HepG2 (cell line): ENCODE results near the gene UGT1A8. TPM values are rescaled to one million over a fixed set of nuclear protein-coding genes. Genes with fewer than 3 reads are reported as not detected.

Experiments used
- DPF2 ChIP-seq: sonication (generic); formaldehyde crosslinking; IDR thresholded peaks from 2 replicates; pipeline ENCODE4 v1.4.0; 2020; ENCODE audit warnings: mild to moderate bottlenecking, low read depth, missing genetic modification reagents, borderline replicate concordance
- FOXK1 ChIP-seq: sonication (generic); formaldehyde crosslinking; IDR thresholded peaks from 2 replicates; pipeline ENCODE4 v1.4.0; 2020; ENCODE audit warnings: low read depth, missing genetic modification reagents, borderline replicate concordance
- NFE2L1 ChIP-seq: sonication (generic); formaldehyde crosslinking; IDR thresholded peaks from 2 replicates; pipeline ENCODE4 v1.4.0; 2020; ENCODE audit warnings: missing genetic modification reagents, mild to moderate bottlenecking, borderline replicate concordance
- NR2F6 ChIP-seq, 2 experiments: IDR thresholded peaks; 2 replicates each; pipeline ENCODE4 v1.6.1; 2016; ENCODE audit warnings: antibody characterized with exemption in 1 of 2, mild to moderate bottlenecking in 1 of 2
- ZNF225 ChIP-seq: sonication (generic); formaldehyde crosslinking; IDR thresholded peaks from 2 replicates; pipeline ENCODE4 v1.4.0; 2020; ENCODE audit warnings: mild to moderate bottlenecking, missing genetic modification reagents
- ZNF234 ChIP-seq: sonication (generic); formaldehyde crosslinking; conservative IDR thresholded peaks from 2 replicates; pipeline ENCODE4 v1.5.1; 2020; ENCODE audit warnings: mild to moderate bottlenecking, missing genetic modification reagents
- ZNF407 ChIP-seq: sonication (generic); formaldehyde crosslinking; IDR thresholded peaks from one replicate; pipeline ENCODE4 v1.5.1; 2020; ENCODE audit warnings: mild to moderate bottlenecking, missing genetic modification reagents; ENCODE audit errors: not compliant biosample characterization
- ZNF512B ChIP-seq: sonication (generic); formaldehyde crosslinking; IDR thresholded peaks from 2 replicates; pipeline ENCODE4 v1.5.1; 2020; ENCODE audit warnings: missing genetic modification reagents, mild to moderate bottlenecking, borderline replicate concordance
- ZNF530 ChIP-seq: sonication (generic); formaldehyde crosslinking; IDR thresholded peaks from 2 replicates; pipeline ENCODE4 v1.5.0; 2020; ENCODE audit warnings: low read depth, mild to moderate bottlenecking, missing genetic modification reagents
- polyA plus RNA-seq, 8 experiments: library from polyadenylated mRNA; depleted of rRNA in 3 of 8; stranded (reverse) in 7 of 8; unstranded in 1 of 8; fragments of >200 nt; fragmentation: Illumina TruSeq in 4 of 8; extraction: Trizol in 4 of 8; gene quantifications; 2 replicates each; pipeline versions ENCODE4 v1.2.1 to v1.2.3, GENCODE V29; 2011 to 2016; ENCODE audit warnings: low read depth in 4 of 8, missing spikeins in 1 of 8, mixed read lengths in 1 of 8; ENCODE audit not compliant: insufficient read depth in 1 of 8
- total RNA-seq, 5 experiments: library from RNA; depleted of rRNA; stranded (reverse); fragments of >200 nt; fragmentation: Illumina TruSeq; extraction: Trizol; gene quantifications; 2 replicates each; pipeline ENCODE4 v1.2.3, GENCODE V29; 2016; ENCODE audit warnings: low read depth in 1 of 5
- TF ChIP-seq, protein P1 (sequence below): sonication (generic); formaldehyde crosslinking; IDR thresholded peaks from 2 replicates; pipeline ENCODE4 v1.8.0; 2022; ENCODE audit warnings: missing genetic modification reagents, mild to moderate bottlenecking, borderline replicate concordance
- TF ChIP-seq, protein P2 (sequence below): sonication (generic); formaldehyde crosslinking; IDR thresholded peaks from 2 replicates; pipeline ENCODE4 v1.4.0; 2020; ENCODE audit warnings: missing genetic modification reagents

Gene UGT1A8
- total and polyA plus RNA-seq, 2 of the 13 experiments (the other 11 are each of a cell fraction or from before 2014, with no cell fraction given) = not detected

- TF ChIP-seq ZNF407 (no peak), ZNF225 (CRISPR knock-in tag) (no peak), ZNF234 (no peak), NFE2L1 (CRISPR knock-in tag) (no peak), ZNF530 (CRISPR knock-in tag) (no peak), NR2F6 (IDR thresholded peaks at IDR 0.05) (peak; percentile 100), NR2F6 (CRISPR knock-in tag; IDR thresholded peaks at IDR 0.05) (peak; percentile 99), ZNF512B (peak; percentile 93; the same call in 1 of the 2 replicates), FOXK1 (CRISPR knock-in tag) (peak; percentile 98), DPF2 (CRISPR knock-in tag) (peak; percentile 88; the same call in 1 of the 2 replicates)
- TF ChIP-seq, protein P1, sequence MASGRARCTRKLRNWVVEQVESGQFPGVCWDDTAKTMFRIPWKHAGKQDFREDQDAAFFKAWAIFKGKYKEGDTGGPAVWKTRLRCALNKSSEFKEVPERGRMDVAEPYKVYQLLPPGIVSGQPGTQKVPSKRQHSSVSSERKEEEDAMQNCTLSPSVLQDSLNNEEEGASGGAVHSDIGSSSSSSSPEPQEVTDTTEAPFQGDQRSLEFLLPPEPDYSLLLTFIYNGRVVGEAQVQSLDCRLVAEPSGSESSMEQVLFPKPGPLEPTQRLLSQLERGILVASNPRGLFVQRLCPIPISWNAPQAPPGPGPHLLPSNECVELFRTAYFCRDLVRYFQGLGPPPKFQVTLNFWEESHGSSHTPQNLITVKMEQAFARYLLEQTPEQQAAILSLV (CRISPR knock-in tag) = no peak; the same call in 1 of the 2 replicates
- TF ChIP-seq, protein P2, sequence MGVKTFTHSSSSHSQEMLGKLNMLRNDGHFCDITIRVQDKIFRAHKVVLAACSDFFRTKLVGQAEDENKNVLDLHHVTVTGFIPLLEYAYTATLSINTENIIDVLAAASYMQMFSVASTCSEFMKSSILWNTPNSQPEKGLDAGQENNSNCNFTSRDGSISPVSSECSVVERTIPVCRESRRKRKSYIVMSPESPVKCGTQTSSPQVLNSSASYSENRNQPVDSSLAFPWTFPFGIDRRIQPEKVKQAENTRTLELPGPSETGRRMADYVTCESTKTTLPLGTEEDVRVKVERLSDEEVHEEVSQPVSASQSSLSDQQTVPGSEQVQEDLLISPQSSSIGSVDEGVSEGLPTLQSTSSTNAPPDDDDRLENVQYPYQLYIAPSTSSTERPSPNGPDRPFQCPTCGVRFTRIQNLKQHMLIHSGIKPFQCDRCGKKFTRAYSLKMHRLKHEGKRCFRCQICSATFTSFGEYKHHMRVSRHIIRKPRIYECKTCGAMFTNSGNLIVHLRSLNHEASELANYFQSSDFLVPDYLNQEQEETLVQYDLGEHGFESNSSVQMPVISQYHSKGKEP (CRISPR knock-in tag) = no peak
Measured at GRCh38 chr2:233745073-233745755, 127.8 kb downstream of the UGT1A8 start (continued).
